ELR (cell line): ENCODE measurements around the gene AGRP.

ENCODE experiments used
- DNase-seq: peaks from one replicate; pipeline ENCODE4 v3.0.0-alpha.2; 2015; ENCODE audit warnings: low read depth

Gene AGRP

DNA sequence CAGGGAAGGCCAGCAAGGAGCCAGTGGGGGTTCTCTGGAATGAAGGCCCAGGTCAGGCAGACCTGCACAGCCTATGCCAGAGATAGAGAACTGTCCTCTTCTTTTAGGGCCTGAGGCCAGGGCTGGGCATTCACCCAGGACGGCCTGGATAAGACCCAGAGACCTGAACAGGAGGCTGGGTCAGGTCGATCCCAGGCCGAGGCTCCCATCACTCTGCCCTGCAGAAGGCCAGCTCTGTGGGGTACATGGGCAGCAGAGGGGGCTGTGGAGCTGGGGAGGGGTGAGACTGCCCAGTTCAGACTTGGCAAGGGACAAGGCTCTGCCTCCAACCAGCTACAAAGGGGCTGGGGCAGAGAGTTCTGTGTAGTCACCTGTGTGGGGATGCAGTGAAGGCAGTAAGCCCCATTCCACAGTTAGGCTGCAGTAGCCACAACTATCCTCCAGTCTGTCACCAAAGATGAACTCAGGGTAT is 37.9 kb downstream of the AGRP start:
- DNase-seq, result no peak

DNA sequence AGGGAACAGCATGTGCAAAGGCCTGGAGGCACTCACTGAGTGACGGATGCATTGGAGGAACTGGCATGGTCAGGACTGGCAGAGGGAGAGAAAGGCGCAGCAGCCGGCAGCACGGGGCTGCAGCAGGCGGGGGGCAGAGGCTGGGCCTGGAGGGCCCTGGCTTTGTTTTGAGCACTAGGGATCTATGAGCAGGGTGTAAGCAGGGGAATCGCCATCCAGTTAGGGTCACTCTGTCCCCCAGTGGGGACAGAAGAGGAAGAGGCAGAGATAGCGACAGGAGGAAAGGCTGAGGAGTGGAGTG is 38.3 kb downstream of the AGRP start:
- DNase-seq, result no peak

DNA sequence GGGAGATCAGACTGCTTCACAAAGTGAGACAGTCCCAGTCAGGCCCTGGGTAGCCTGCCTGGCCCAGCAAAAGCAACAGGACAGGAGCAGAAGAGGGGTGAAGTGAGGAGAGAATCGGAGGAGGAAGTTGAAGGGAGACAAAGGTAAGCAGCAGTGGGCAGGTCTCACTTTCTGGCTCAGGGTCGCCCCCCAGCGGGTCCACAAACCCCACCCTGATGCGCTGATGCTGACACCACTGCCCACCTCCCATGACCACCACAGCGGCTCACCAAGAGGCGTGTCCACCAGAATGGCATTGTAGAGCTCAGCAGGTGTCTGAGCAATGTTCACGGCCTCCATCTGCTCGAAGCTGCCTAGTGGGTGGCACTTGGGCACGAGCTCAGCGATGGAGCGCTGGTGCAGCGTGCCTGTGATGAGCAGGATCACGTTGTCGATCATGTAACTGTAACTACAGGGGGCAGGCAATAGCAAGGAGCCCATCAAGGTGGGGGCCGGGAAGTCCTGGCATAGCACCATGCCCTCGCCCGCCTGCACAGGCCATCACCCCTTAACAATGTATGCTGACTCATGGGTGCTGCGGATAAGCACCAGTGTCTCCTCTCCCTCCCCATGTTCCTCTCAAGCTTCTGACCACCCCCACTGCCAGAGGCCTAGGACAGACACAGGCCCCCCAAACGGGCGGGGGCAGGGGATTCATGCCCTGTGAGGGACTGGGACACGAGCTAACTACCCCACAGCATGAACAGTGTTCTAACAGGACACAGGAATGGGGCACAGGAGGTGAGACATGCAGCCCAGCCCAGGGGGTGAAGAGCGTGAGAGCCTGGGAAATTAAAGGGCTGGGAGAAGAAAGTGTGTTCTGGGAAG is 38.9 kb downstream of the AGRP start:
- DNase-seq, result no peak

DNA sequence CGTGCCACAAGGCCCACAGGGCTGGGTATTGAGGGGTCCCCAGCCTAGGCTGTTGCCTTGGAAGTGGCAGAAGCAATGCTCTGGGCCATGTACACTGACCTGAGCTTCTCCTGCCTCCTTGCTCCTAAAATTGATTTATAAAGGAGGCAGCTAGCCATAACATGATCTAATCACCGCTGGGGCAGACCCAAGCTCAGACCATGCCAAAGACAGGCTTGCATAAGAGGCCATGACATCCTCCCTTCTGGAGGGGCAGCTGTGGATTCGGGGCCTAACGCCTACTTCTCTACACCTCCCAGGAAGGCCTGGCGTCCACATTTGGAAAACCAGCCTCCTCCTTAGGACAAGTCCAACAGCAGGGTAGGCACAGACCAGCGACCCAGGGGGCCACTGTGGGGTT is 40.1 kb downstream of the AGRP start:
- DNase-seq, result no peak

DNA sequence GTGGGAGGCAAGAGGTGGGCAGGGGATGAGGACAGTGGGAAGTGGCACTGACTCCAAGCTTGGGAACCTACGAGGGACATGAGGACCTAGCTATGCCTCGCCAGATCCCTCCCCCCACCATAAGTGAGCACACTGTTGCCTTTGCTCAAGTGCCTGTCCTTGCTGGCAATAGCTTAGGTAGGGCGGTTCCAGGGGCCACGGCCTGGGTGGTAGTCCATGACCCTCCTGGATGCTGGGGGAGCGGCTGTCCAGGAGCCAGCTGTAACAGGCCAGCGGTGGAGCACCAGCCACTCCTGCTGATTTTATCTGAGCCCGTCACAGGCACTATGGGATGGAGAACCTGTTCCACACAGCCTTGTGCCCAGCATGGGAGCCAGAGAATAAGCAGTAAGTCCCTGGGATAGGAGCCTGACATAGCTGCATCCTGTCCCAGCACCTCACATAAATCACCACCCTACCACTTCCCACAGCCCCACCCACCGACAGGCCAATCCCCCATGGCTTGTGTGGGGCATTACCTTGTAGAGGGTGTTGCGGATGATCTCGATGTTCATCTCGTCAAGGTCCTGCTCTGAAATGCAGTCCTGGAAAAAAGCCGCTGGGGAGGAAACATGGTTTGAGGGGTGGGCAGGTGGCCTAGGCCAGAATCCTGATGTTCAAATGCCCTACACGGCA is 40.6 kb downstream of the AGRP start:
- no peak for DNase-seq

DNA sequence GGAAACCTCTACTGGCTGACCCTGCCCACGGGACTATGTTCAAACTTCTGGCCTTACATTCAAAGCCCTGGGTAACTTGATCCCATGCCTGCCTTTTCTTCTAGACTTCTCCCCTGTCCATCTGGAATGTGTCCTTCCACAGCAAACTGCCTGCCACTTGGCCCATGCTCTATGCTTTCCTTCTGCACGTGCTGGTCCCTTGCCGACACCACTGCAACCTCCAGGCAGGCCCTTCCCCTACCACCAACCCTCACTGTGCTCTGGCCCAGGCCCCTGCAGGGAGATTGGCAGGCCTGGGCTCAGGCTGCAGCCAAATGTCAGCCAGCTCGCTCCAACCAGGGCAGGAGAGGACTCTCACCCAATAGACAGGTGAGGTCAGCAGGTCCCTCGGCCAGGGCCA is 41.4 kb downstream of the AGRP start:
- no peak for DNase-seq

DNA sequence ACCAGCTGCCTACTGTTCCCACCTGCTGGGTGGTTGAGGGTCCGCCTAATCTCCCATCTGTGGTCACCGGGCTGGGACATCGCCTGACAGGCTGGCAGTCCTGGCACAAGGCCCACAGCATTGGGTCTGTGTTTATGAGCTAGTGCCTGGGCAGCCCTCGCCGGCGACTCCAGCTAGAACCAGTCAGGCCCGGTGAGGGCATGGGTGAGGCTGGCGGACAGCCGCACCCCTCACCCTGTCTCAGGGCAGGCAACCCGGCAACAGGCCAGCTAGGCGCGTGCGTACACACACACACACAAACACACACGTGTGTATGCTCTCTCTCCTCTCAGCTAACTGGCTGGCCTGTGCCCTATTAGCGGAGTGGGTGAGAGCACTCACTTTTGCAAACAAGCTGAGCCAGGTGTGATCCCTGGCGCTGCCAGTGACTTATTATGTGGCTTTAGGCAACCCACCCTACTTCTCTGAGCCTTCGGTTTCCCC is 42.0 kb downstream of the AGRP start:
- no peak for DNase-seq

DNA sequence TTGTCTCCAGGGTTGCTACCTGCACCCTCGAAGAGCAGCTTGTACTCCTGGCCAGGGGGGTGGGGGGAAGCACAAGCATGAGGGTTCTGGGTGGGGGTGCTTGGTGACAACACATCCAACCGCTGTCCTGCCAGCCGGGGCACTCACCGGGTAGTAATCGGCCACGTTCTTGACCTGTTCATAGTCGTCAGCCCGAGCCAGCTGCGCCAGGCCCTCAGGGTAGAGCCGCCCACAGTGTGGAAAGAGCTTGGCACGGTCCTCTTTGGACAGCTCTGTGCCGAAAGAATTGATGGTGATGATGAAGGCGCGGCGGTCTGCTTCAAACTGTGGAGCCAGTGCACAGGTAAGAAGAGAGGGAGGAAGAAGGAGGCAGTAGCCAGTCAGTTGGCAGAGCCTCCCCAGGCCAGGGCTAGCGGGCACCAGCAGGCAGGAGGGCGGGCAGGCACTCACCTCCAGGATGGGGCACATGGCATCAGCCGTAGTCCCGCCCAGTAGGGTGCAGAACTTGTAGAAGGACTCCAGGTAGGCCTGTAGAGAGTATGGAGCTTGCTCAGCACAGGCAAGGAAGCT is 44.4 kb downstream of the AGRP start:
- DNase-seq, result no peak

DNA sequence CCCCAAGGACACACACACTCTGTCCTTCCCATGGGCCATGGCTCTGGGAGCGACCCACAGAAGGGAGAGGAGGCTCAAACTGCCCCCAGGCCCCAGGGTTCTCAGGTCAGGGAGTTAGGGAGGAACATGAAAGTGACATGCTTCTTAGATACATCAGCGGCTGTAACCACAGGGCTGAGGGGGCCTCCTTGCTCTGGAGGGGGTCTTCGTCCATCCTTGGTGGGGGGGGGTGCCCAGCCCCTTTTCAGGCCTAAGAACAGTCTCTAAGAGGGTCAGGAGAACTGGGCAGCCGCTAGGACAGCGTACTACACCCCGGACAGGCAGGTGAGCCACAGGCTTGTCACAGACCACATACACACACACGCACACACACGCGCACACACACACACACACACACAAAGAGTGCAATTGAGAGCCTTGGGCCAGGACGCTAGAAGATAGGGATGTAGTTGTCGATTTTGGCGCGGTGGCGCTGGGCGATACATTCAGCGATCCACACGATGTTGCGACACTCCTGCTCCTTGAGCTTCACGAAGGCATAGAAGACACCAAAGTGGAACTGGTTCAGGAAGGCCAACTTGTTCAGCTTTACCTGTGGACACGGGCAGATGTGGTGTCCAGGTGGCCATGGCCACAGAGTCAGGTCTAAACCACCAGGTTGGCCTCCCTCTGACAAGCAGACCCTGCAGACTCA is 45.1 kb downstream of the AGRP start:
- DNase-seq, result no peak

DNA sequence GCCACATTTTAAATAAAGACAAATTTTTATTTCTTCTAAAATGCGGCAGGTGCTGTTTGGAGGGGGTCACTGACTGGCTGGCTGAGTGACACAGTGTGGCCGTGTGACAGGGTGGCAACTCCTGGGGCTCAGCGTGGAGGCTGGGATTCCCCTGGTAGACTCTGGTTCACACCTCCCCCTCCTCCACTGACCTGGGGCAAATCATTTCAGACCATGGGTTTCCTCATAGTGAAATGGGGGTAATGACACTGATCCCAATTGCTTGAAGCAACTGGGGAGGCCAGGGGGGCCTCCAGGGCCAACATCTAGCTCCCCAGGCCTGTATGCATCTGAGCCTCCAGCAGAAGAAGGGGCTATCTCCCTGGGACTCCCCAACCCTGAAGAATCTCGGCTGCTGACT is 45.8 kb downstream of the AGRP start:
- DNase-seq, result no peak

DNA sequence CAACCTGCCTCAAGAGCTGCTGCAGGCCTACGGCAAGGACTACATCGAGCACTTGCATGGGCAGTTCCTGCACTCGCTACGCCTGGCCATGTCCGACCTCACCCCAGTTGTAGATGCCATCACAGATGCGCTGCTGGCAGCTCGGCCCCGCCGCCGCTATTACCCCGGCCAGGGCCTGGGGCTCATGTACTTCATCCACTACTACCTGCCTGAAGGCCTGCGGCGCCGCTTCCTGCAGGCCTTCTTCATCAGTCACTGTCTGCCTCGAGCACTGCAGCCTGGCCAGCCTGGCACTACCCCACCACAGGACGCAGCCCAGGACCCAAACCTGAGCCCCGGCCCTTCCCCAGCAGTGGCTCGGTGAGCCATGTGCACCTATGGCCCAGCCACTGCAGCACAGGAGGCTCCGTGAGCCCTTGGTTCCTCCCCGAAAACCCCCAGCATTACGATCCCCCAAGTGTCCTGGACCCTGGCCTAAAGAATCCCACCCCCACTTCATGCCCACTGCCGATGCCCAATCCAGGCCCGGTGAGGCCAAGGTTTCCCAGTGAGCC is 46.6 kb downstream of the AGRP start:
- no peak for DNase-seq

DNA sequence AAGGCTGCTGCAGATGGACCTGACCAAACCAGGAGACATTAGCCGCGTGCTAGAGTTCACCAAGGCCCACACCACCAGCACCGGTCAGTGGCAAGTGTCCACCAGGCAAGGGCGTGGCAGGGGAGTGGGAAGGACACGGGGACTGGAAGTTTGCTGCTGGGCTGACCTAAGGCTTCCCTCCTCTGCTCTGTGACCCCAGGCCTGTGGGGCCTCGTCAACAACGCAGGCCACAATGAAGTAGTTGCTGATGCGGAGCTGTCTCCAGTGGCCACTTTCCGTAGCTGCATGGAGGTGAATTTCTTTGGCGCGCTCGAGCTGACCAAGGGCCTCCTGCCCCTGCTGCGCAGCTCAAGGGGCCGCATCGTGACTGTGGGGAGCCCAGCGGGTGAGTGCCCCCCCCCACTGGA is 47.6 kb downstream of the AGRP start:
- no peak for DNase-seq

DNA sequence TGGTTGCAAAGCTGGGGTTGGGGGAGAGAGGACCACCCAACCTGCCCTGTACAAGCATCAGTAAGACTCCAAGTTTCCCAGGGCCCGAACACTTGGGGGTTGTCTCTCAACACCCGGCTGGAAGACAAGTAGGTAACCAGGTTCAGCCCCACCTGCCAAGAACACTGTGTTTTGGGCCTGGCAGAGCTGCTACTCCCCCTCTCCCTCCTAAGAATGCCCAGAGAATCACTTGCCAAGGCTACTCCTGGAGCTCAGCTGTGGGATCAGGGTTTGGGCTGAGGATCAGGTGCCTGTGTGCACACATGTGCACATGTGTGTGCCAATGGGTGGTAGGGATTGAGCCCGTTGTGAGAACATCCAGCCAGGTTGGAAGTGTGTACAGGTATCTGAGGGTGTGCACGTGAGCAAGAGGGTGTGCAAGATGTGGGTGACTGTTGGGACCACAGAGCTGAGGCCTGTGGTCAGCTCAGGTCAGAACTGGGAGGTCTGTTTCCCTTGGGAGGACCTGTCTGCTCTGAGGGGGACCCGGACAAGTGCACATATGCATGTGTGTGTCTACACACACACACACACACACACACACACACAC is 50.1 kb downstream of the AGRP start:
- DNase-seq, result no peak
